ENCODE measurements around the gene RPS19. TPM values are rescaled to one million over a fixed set of nuclear protein-coding genes. Genes with fewer than 3 reads are reported as not detected.

RPS19 gene
- total RNA-seq = 427 and 1,029 TPM in 2 replicates

DNA sequence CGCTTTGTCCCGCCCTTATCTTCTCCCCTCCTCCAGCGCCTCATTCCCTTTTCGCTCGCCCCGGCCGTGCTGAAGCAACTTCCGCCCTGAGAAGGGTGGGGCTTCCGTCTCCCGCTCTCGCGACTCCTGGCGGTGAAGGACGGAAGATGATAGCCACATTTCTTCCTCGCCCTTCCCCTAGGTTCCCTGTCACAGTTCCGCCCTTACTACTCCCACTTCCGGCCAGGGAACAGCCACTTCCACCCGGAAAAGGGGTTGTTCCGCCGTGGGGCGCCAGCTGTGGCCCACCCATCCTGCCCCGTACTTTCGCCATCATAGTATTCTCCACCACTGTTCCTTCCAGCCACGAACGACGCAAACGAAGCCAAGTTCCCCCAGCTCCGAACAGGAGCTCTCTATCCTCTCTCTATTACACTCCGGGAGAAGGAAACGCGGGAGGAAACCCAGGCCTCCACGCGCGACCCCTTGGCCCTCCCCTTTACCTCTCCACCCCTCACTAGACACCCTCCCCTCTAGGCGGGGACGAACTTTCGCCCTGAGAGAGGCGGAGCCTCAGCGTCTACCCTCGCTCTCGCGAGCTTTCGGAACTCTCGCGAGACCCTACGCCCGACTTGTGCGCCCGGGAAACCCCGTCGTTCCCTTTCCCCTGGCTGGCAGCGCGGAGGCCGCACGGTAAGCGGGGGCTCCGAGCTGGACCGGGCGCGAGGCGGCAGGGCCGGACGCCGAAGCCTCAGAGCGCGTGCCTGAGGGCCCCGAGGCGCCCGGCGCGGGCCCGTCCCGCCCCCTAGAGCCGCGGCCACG, at the start of gene RPS19:
Gene RPS19 (plus strand): TSS at position 638 of the 801 bp plus-strand sequence. CDS start 520 bp downstream, outside the sequence.

DNA sequence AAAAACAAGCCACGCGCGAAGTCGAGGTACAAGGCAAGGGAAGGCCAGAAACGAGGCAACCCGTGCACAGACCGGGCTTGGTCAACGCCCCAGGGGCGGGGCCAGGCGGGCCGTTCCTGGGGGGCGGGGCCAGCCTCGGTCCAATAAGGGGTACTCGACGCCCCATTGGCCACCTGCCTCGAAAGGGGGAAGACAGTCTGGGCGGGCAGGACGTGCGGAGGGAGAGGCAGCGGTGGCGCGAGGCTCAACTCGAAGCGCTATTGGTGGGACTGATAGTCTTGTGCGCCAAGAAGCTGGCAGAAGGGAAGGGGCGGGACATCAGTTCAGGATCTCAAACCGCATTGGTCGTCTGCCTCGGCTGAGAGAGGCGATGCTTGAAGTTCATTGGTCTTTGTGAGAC, 15.5 kb upstream of the RPS19 start, which contains the start of gene LYPD4:
Gene LYPD4 (minus strand): TSS at position 83 of the 400 bp plus-strand sequence. CDS start 5,398 bp downstream, outside the sequence.

DNA sequence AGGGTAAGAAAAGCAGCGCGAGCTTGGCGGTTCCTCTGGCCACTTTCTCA, 15.2 kb upstream of the RPS19 start, which contains the start of gene DMRTC2:
Gene DMRTC2 (plus strand): TSS at position 42 of the 50 bp plus-strand sequence. CDS start 2,387 bp downstream, outside the sequence.

DNA sequence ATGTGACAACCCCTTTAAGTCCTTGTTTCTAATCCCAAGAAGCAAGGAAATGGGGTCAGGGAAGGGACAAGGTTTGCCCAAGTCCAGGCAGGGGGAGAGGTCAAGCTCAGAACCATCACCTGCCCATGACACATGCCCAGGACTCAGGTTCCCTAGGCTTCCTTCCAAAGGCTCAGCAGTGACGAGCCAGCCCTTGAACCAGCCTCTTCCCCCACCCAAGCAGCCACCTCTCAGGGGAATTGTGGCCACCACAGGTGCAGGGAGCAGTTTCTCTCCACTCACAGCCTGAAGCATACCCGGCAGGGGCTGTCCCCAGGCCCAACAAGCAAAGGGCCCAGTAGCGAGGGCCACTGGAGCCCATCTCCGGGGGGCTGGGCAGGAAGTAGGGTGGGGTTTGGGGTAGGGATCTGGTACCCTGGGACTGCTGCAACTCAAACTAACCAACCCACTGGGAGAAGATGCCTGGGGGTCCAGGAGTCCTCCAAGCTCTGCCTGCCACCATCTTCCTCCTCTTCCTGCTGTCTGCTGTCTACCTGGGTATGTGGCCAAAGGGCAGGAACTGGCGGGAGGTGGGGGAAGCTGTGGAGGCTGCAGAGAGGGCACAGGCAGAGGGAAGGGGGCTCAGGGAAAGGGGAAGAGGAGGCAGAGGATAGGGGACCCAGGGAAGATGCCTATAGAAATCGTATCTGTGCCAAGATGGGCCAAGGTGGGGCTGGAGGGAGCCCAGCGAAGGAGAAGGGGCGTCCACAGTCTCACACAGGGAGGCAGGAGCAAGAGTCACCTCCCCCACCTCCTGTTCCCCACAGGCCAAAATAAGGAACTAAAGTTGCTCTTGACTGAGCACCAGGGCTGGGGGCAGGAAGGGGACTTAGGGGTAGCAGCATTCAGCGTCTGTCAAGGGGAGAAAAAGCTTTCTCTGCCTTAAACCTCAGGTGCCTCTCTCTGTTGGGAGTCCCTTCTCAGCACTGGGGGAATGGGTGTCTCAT, 17.1 kb downstream of the RPS19 start, which contains the start of gene CD79A:
Gene CD79A (plus strand): TSS at position 433 of the 986 bp plus-strand sequence. CDS start 26 bp downstream, at position 459.

DNA sequence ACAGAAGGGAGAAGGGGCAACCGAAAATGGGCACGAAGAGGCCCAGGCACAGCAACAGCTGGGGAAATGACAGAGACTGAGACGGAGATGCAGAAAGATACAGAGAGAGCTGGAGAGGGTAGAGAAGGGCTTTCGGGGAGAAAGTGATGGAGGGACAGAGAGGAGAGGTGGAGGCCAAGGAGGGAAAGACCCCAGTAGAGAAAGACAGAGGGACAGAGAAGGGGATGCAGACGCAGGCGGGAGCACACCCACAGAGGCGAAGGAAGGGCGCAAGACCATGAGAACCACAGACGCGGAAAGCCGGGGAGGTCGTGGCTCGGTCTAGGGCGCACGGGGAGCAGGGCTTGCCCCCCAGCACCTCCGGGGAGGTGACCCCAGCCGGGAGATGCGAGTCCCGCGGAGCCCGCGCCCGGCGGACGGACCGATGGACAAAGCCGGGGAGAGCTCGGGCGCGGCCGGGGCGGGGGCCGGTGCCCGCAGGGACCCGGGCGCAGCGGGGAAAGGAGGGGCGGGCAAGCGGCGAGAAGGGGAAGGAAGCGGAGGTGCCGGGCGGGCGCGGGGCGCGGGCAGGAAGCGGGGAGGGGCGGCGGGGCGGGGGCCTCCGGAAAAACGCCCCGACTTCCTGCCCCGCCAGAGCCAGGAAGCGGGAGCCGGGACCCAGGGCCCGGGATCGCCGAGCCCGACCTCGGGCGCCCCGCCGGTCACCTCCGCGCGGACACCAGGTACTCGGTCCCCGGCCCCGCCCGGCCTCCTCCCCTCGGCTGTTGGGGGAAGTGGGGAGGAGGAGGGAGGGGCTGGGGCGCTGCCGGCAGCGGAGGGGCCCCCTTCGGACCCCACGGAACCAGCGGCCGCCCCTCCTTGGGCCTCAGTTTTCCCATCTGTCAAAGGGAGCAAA, 22.8 kb downstream of the RPS19 start, which contains the start of gene ARHGEF1:
Gene ARHGEF1 (plus strand): TSS at position 617 of the 895 bp plus-strand sequence. CDS start 4,899 bp downstream, outside the sequence.

Small RNA genes within 50 kb of the gene (small RNA-seq; reads per million reads assigned to genes)
- gene MIR6797 (ENCODE audit: low replicate concordance) = 0.13 reads per million

Other genes starting within 250 kb of the RPS19 start
- gene CEACAM4, start 233.2 kb upstream of the RPS19 start, total RNA-seq = not detected in 2 replicates
- not detected in 2 replicates for gene CEACAM7, start 172.0 kb upstream of the RPS19 start, total RNA-seq
- not detected in 2 replicates for gene CEACAM5, start 151.6 kb upstream of the RPS19 start, total RNA-seq
- gene CEACAM6, start 104.7 kb upstream of the RPS19 start, total RNA-seq = not detected in 2 replicates
- gene CEACAM3, start 63.7 kb upstream of the RPS19 start, total RNA-seq = not detected in 2 replicates
- gene LYPD4, start 15.6 kb upstream of the RPS19 start, total RNA-seq = not detected in 2 replicates
- not detected in 2 replicates for gene DMRTC2, start 15.2 kb upstream of the RPS19 start, total RNA-seq
- 0.22 TPM in 1 of 2 replicates, not detected in the other for gene CD79A, start 17.0 kb downstream of the RPS19 start, total RNA-seq
- 40.9 and 68.7 TPM in 2 replicates for gene ARHGEF1, start 22.9 kb downstream of the RPS19 start, total RNA-seq
- gene ERFL, start 68.2 kb downstream of the RPS19 start, total RNA-seq = under 0.01 TPM in 1 of 2 replicates, not detected in the other
- gene RABAC1, start 99.1 kb downstream of the RPS19 start, total RNA-seq = 127 and 236 TPM in 2 replicates
- not detected in 2 replicates for gene ATP1A3, start 134.0 kb downstream of the RPS19 start, total RNA-seq
- under 0.01 TPM in 1 of 2 replicates, not detected in the other for gene GRIK5, start 210.0 kb downstream of the RPS19 start, total RNA-seq
- 13.6 and 32.6 TPM in 2 replicates for gene ZNF574, start 215.9 kb downstream of the RPS19 start, total RNA-seq